Cerebellar nuclear complex (tissue), 1 donor: ENCODE results near the gene ALDH5A1.

Experiments used
- DNase-seq, 2 experiments: peaks; one replicate each; lab custom pipeline; 2025; lab: John Stamatoyannopoulos, UW

The ALDH5A1 gene

GRCh38 chr6:24524805-24525204 lies 30.0 kb downstream of the ALDH5A1 start:
- DNase-seq = no peak

GRCh38 chr6:24529985-24530384 lies 35.2 kb downstream of the ALDH5A1 start:
- DNase-seq = no peak

GRCh38 chr6:24534329-24534728 lies 39.6 kb downstream of the ALDH5A1 start:
- DNase-seq = no peak

- no peak for DNase-seq
Measured at GRCh38 chr6:24535210-24535609, 40.4 kb downstream of the ALDH5A1 start.

- no peak for DNase-seq
Measured at GRCh38 chr6:24536466-24536865, 41.7 kb downstream of the ALDH5A1 start.

GRCh38 chr6:24537082-24537699 lies 42.4 kb downstream of the ALDH5A1 start:
- no peak for DNase-seq

- no peak for DNase-seq
Measured at GRCh38 chr6:24537771-24538385, 43.1 kb downstream of the ALDH5A1 start.

GRCh38 chr6:24539416-24539815 lies 44.6 kb downstream of the ALDH5A1 start:
- no peak for DNase-seq

GRCh38 chr6:24540197-24540596 lies 45.4 kb downstream of the ALDH5A1 start:
- no peak for DNase-seq

- DNase-seq = no peak
Measured at GRCh38 chr6:24543683-24544082, 48.9 kb downstream of the ALDH5A1 start.

GRCh38 chr6:24545183-24545582 lies 50.4 kb downstream of the ALDH5A1 start:
- no peak for DNase-seq

GRCh38 chr6:24545691-24546090 lies 50.9 kb downstream of the ALDH5A1 start:
- no peak for DNase-seq

- DNase-seq = no peak
Measured at GRCh38 chr6:24546439-24546838, 51.7 kb downstream of the ALDH5A1 start.

- DNase-seq = no peak
Measured at GRCh38 chr6:24547243-24547642, 52.5 kb downstream of the ALDH5A1 start.

GRCh38 chr6:24549158-24549557 lies 54.4 kb downstream of the ALDH5A1 start:
- DNase-seq = no peak

GRCh38 chr6:24549674-24550353 lies 55.0 kb downstream of the ALDH5A1 start:
- DNase-seq = no peak

- no peak for DNase-seq
Measured at GRCh38 chr6:24551139-24551538, 56.4 kb downstream of the ALDH5A1 start.

GRCh38 chr6:24554474-24554873 lies 59.7 kb downstream of the ALDH5A1 start:
- DNase-seq = no peak

- DNase-seq = no peak
Measured at GRCh38 chr6:24558516-24558915, 63.7 kb downstream of the ALDH5A1 start.

- no peak for DNase-seq
Measured at GRCh38 chr6:24564081-24564480, 69.3 kb downstream of the ALDH5A1 start.

GRCh38 chr6:24565196-24565595 lies 70.4 kb downstream of the ALDH5A1 start:
- DNase-seq = no peak

GRCh38 chr6:24566020-24566767 lies 71.4 kb downstream of the ALDH5A1 start:
- DNase-seq = no peak

GRCh38 chr6:24568683-24569082 lies 73.9 kb downstream of the ALDH5A1 start:
- no peak for DNase-seq
